GM12878 (cell line): ENCODE results near the gene PPM1A. TPM values are rescaled to one million over a fixed set of nuclear protein-coding genes. Genes with fewer than 3 reads are reported as not detected.

ENCODE experiments used
- ATAC-seq: fragments of 200-7000 bp; cut with Tn5 transposase; 3 replicates; pipeline ENCODE4 v1.9.1; 2020; ENCODE audit warnings: mild to moderate bottlenecking, moderate library complexity
- BruUV-seq: library from RNA; stranded (reverse); fragments of 400-500 nt; replicated peaks from 2 replicates; lab custom pipeline; 2021; lab: Mats Ljungman, UMichigan
- CTCF ChIA-PET: fragments of 300-600 bp; sonication (Branson Sonifier 250); formaldehyde crosslinking; extraction: SDS; loops from one replicate; lab custom pipeline; 2021; ENCODE audit warnings: inconsistent platforms; lab: Yijun Ruan, JAX
- POLR2A ChIA-PET: fragments of 350-600 bp; formaldehyde crosslinking; extraction: SDS; loops from one replicate; lab custom pipeline; 2021; ENCODE audit warnings: inconsistent platforms; lab: Charles Lee
- RAD21 ChIA-PET: fragments of 300-600 bp; sonication (Branson Sonifier 250); formaldehyde crosslinking; loops from one replicate; lab custom pipeline; 2023; ENCODE audit warnings: antibody characterized with exemption; ENCODE audit not compliant: unreplicated experiment; lab: Charles Lee
- SMC1A ChIA-PET: fragments of 300-600 bp; sonication (Branson Sonifier 250); formaldehyde crosslinking; loops from one replicate; lab custom pipeline; 2023; ENCODE audit not compliant: unreplicated experiment, uncharacterized antibody; lab: Charles Lee
- DNase-seq: peaks from one replicate; pipeline ENCODE4 v3.0.0-alpha.2; 2011; ENCODE audit warnings: low read depth, low spot score
- FAIRE-seq: peaks from 3 replicates; lab custom pipeline; 2011; peaks lifted over from hg19 to GRCh38; lab: Jason Lieb, UNC
- H2AFZ ChIP-seq: 2 replicates; pipeline ENCODE4 v1.6.0; 2011; ENCODE audit warnings: low read depth, low read length, control low read depth; ENCODE audit not compliant: control insufficient read depth
- H3K27ac ChIP-seq: 2 replicates; pipeline ENCODE4 v1.5.1; 2011; ENCODE audit warnings: control low read depth; ENCODE audit not compliant: control insufficient read depth, insufficient read depth
- H3K27me3 ChIP-seq, 2 experiments: replicated peaks in 1 of 2; 2 replicates each; pipeline versions ENCODE4 v1.6.0 to v1.6.1; 2011; ENCODE audit warnings: low read length in 1 of 2; ENCODE audit not compliant: control insufficient read depth in 2 of 2, insufficient read depth in 2 of 2
- H3K36me3 ChIP-seq, 2 experiments: 2 replicates each; pipeline ENCODE4 v1.5.1; 2011; ENCODE audit warnings: low read length in 1 of 2; ENCODE audit not compliant: control insufficient read depth in 2 of 2, insufficient read depth in 2 of 2
- H3K4me1 ChIP-seq: 2 replicates; pipeline ENCODE4 v1.6.1; 2011; ENCODE audit warnings: mild to moderate bottlenecking, low read length, moderate library complexity, mixed read lengths; ENCODE audit not compliant: control insufficient read depth, insufficient read depth
- H3K4me2 ChIP-seq: 2 replicates; pipeline ENCODE4 v1.6.0; 2011; ENCODE audit warnings: control low read depth; ENCODE audit not compliant: control insufficient read depth, insufficient read depth
- H3K4me3 ChIP-seq: fragments of 200-600 bp; sonication (generic); 2 replicates; pipeline ENCODE4 v1.5.1; 2016
- H3K79me2 ChIP-seq: 2 replicates; pipeline ENCODE4 v1.6.0; 2011; ENCODE audit warnings: low read length; ENCODE audit not compliant: control insufficient read depth, insufficient read depth
- H3K9ac ChIP-seq: 2 replicates; pipeline ENCODE4 v1.8.0; 2011; ENCODE audit warnings: low read length, control low read depth, mixed read lengths; ENCODE audit not compliant: control insufficient read depth, insufficient read depth
- H3K9me3 ChIP-seq: replicated peaks from 3 replicates; pipeline ENCODE4 v1.5.1; 2011; ENCODE audit warnings: mild to moderate bottlenecking, low read length; ENCODE audit not compliant: control insufficient read depth, insufficient read depth
- H4K20me1 ChIP-seq: 2 replicates; pipeline ENCODE4 v1.6.0; 2011; ENCODE audit not compliant: control insufficient read depth, insufficient read depth
- ASH2L ChIP-seq: fragments of 300-600, 200-600 bp; sonication (generic); IDR thresholded peaks from 2 replicates; pipeline ENCODE4 v1.6.1; 2017; ENCODE audit warnings: low read depth, mild to moderate bottlenecking, borderline replicate concordance
- ATF7 ChIP-seq: fragments of 450-650 bp; IDR thresholded peaks from 2 replicates; pipeline ENCODE4 v1.6.1; 2016; ENCODE audit warnings: low read depth, mild to moderate bottlenecking
- BRCA1 ChIP-seq: IDR thresholded peaks from 2 replicates; pipeline ENCODE4 v1.6.1; 2011; ENCODE audit warnings: low read depth, low read length, improper control_type of control experiment
- CEBPB ChIP-seq, 2 experiments: fragments of 150-350 bp in 1 of 2; IDR thresholded peaks; 2 replicates each; pipeline ENCODE4 v1.6.1; 2012 to 2014; ENCODE audit warnings: low read depth in 2 of 2, low read length in 2 of 2, borderline replicate concordance in 1 of 2, inconsistent platforms in 1 of 2
- CREB1 ChIP-seq: IDR thresholded peaks from 2 replicates; pipeline ENCODE4 v1.6.1; 2012; ENCODE audit warnings: low read depth, mild to moderate bottlenecking, inconsistent platforms
- CREM ChIP-seq: IDR thresholded peaks from 2 replicates; pipeline ENCODE4 v1.6.1; 2014; ENCODE audit warnings: antibody characterized with exemption, low read depth
- E2F8 ChIP-seq: fragments of 450-650 bp; IDR thresholded peaks from 2 replicates; pipeline ENCODE4 v1.6.1; 2018; ENCODE audit warnings: mild to moderate bottlenecking, low read depth, moderate library complexity; ENCODE audit not compliant: partially characterized antibody
- GATAD2B ChIP-seq: fragments of 450-650 bp; conservative IDR thresholded peaks from 2 replicates; pipeline ENCODE4 v1.6.1; 2017; ENCODE audit warnings: low read depth, mild to moderate bottlenecking, moderate library complexity
- HDGF ChIP-seq: fragments of 450-650 bp; IDR thresholded peaks from 2 replicates; pipeline ENCODE4 v1.6.1; 2016; ENCODE audit warnings: antibody characterized with exemption
- MYB ChIP-seq: fragments of 150-350 bp; IDR thresholded peaks from 2 replicates; pipeline ENCODE4 v1.6.1; 2014; ENCODE audit warnings: mild to moderate bottlenecking, low read depth, low read length, borderline replicate concordance
- RUNX3 ChIP-seq: IDR thresholded peaks from 2 replicates; pipeline ENCODE4 v1.6.1; 2012; ENCODE audit warnings: low read length, inconsistent platforms
- SPI1 ChIP-seq: IDR thresholded peaks from 2 replicates; pipeline ENCODE4 v1.6.1; 2011; ENCODE audit warnings: low read depth, mild to moderate bottlenecking, low read length, moderate library complexity, borderline replicate concordance; ENCODE audit not compliant: insufficient read depth
- USF1 ChIP-seq: IDR thresholded peaks from 2 replicates; pipeline ENCODE4 v1.6.1; 2011; ENCODE audit warnings: borderline replicate concordance, low read depth, mild to moderate bottlenecking, moderate library complexity, mixed read lengths, low read length; ENCODE audit not compliant: insufficient read depth; ENCODE audit errors: extremely low read length
- YBX1 ChIP-seq: fragments of 450-650 bp; IDR thresholded peaks from 2 replicates; pipeline ENCODE4 v1.6.1; 2016; ENCODE audit warnings: antibody characterized with exemption
- ZNF592 ChIP-seq: fragments of 450-650 bp; IDR thresholded peaks from 2 replicates; pipeline ENCODE4 v1.6.1; 2017; ENCODE audit warnings: mild to moderate bottlenecking, moderate library complexity
- WGBS: methylation state at CpG from one replicate; pipeline ENCODE4 v1.1.6; 2016; ENCODE audit warnings: low lambda C conversion rate; ENCODE audit not compliant: insufficient replicate concordance, insufficient coverage; ENCODE audit errors: missing lambda C conversion rate; 5-methylcytosine and 5-hydroxymethylcytosine counted together
- in situ Hi-C: fragments of 300-500 bp; cut with MboI; formaldehyde crosslinking; loops from 9 replicates; pipeline ENCODE4 v1.14.3; 2018; ENCODE audit warnings: mixed read lengths
- intact Hi-C: fragments of 100-400 bp; cut with micrococcal nuclease; formaldehyde crosslinking; loops from one replicate; pipeline ENCODE4 v1.14.2; 2022; ENCODE audit not compliant: unreplicated experiment
- polyA plus RNA-seq, 11 experiments: library from polyadenylated mRNA; depleted of rRNA in 4 of 11; unstranded in 6 of 11; stranded (reverse) in 5 of 11; fragments of >200 nt; fragmentation: Nextera tagmentation in 4 of 11; fragmentation: Illumina TruSeq in 1 of 11; extraction: Ambion mirVana in 4 of 11; extraction: Trizol in 1 of 11; gene quantifications; 1 replicate in 1 of 11; 2 replicates in 10 of 11; pipeline versions ENCODE4 v1.2.1 to v1.2.3, GENCODE V29; 2011 to 2016; ENCODE audit warnings: inconsistent platforms in 2 of 11, missing spikeins in 2 of 11, low read depth in 1 of 11
- total RNA-seq, 4 experiments: library from RNA; depleted of rRNA in 3 of 4; stranded (reverse); fragments of >200 nt in 3 of 4; fragmentation: Illumina TruSeq in 1 of 4; extraction: Trizol in 1 of 4; gene quantifications; 2 replicates each; pipeline versions ENCODE4 v1.2.1 to v1.2.3, GENCODE V29; 2013 to 2021

Gene PPM1A
- total and polyA plus RNA-seq, 10 of the 15 experiments (the other 5 are each of a cell fraction or from before 2014, with no cell fraction given) = 16.8 to 124 (median 47.0) TPM

- Histone ChIP-seq H3K27me3 (no peaks in the 10 kb centered on the region), H3K36me3 (no peaks in the 10 kb centered on the region), H3K79me2 (peaks cover 19% of the 10 kb centered on the region), H3K9me3 (no peaks in the 10 kb centered on the region), H2AFZ (peak overlapping the region; percentile 41), H3K9ac (no peak overlapping the region), H3K4me3 (no peak overlapping the region), H3K27ac (no peak overlapping the region), H3K4me1 (peaks cover 13% of the 10 kb centered on the region), H3K4me2 (0 out of 2 replicates have a peak overlapping the region, but pooled peaks have one; percentile 29), H4K20me1 (no peaks in the 10 kb centered on the region)
- FAIRE-seq (no peak), ATAC-seq (peak; percentile 24), DNase-seq (no peak)
- WGBS = 51% methylated on average over 2 of the region's 2 CpGs
- ChIA-PET RAD21 (interaction anchor here (0.7 to 17.9 kb wide), 4 partner anchors 22 to 57 kb away, joined by 3 to 446 read pairs (median 5); no protein-coding TSS in a partner anchor), CTCF (interaction anchor here (1.4 to 4.7 kb wide), 4 partner anchors 8 to 32 kb away, joined by 5 to 38 read pairs (median 6); no protein-coding TSS in a partner anchor), SMC1A (interaction anchor here (0.7 to 7.5 kb wide), 10 partner anchors 12 to 83 kb away, joined by 3 to 117 read pairs (median 4); no protein-coding TSS in a partner anchor), POLR2A (interaction anchor here (0.6 to 5.7 kb wide), 5 partner anchors 23 to 61 kb away, joined by 3 to 251 read pairs (median 4); no protein-coding TSS in a partner anchor)
- in situ Hi-C loops = no loop called here
- intact Hi-C loops = no loop called here
- no TSS peak for BruUV-seq
- TF ChIP-seq SPI1 (no peak), E2F8 (no peak), CEBPB (IDR thresholded peaks at IDR 0.05; ENCODE audit: borderline replicate concordance in 1 of 2, low read depth in 2 of 2, low read length in 2 of 2) (no peak), ATF7 (peak; percentile 69), BRCA1 (no peak), YBX1 (no peak), MYB (no peak), RUNX3 (no peak), USF1 (no peak), ASH2L (no peak), ZNF592 (no peak), HDGF (0 out of 2 replicates have a peak, but pooled peaks have one; percentile 37), GATAD2B (no peak), CREB1 (peak; percentile 74), CREM (peak; percentile 50; the same call in 1 of the 2 replicates)
Measured at GRCh38 chr14:60245380-60246177, 3.4 kb upstream of the PPM1A start.
